Tibial nerve (tissue), 4 donors: Measurements from ENCODE around the gene CYP4Z1. TPM values are rescaled to one million over a fixed set of nuclear protein-coding genes. Genes with fewer than 3 reads are reported as not detected.
"Not testable (repeated sequence)": the region's sequence is repeated elsewhere in the genome, so short reads cannot be mapped to it uniquely, and the experiment has no call there.

Experiments
- DNase-seq, 2 donors: peaks; one replicate each; pipeline ENCODE4 v3.0.0-alpha.2; 2019; ENCODE audit warnings: low spot score in 2 of 2
- H3K27ac ChIP-seq, 4 donors: fragments of 200-600 bp; sonication (generic) in 3 of 4; one replicate each; pipeline ENCODE4 v1.5.1; 2017 to 2019; ENCODE audit warnings: mild to moderate bottlenecking in 1 of 4
- H3K27me3 ChIP-seq, 2 donors: fragments of 200-600 bp; sonication (generic) in 1 of 2; one replicate each; pipeline versions ENCODE4 v1.5.1 to v1.6.0; 2017 to 2019
- H3K36me3 ChIP-seq, 3 donors: fragments of 200-600 bp; sonication (generic); one replicate each; pipeline ENCODE4 v1.5.1; 2018 to 2019
- H3K4me1 ChIP-seq, 4 donors: fragments of 200-600 bp; sonication (generic) in 3 of 4; one replicate each; pipeline ENCODE4 v1.5.1; 2017 to 2019
- H3K4me3 ChIP-seq, 4 donors: fragments of 200-600 bp; sonication (generic) in 3 of 4; one replicate each; pipeline ENCODE4 v1.5.1; 2017 to 2019; ENCODE audit warnings: mild to moderate bottlenecking in 1 of 4, moderate library complexity in 1 of 4
- H3K9me3 ChIP-seq, 4 donors: fragments of 200-600 bp; sonication (generic) in 3 of 4; one replicate each; pipeline ENCODE4 v1.5.1; 2017 to 2019
- CTCF ChIP-seq, 5 experiments: fragments of 200-600 bp in 3 of 5; fragments of 450-650 bp in 2 of 5; sonication (generic) in 3 of 5; IDR thresholded peaks; one replicate each; pipeline ENCODE4 v1.5.1; 2016 to 2019; ENCODE audit warnings: antibody characterized with exemption in 5 of 5, mild to moderate bottlenecking in 3 of 5, moderate library complexity in 2 of 5
- EP300 ChIP-seq, 2 donors: sonication (generic); formaldehyde crosslinking; IDR thresholded peaks; one replicate each; pipeline ENCODE4 v1.6.1; 2017; ENCODE audit warnings: antibody characterized with exemption in 2 of 2, mild to moderate bottlenecking in 1 of 2
- POLR2A ChIP-seq, 2 donors: fragments of 450-650 bp; IDR thresholded peaks; one replicate each; pipeline ENCODE4 v1.6.1; 2017; ENCODE audit warnings: antibody characterized with exemption in 2 of 2, mild to moderate bottlenecking in 2 of 2, moderate library complexity in 2 of 2
- WGBS, 2 donors: methylation state at CpG; one replicate each; pipeline ENCODE4 v1.1.5; 2018; 5-methylcytosine and 5-hydroxymethylcytosine counted together
- total RNA-seq, 4 donors: library from RNA; depleted of rRNA; stranded (reverse); fragments of >200 nt; gene quantifications; one replicate each; pipeline ENCODE4 v1.1.0, GENCODE V29; 2016

Gene CYP4Z1
- total RNA-seq, 4 donors from 2014 or later, result 8.5 to 12.9 (median 9.3) TPM

GRCh38 chr1:47147047-47147785, 80.2 kb downstream of the CYP4Z1 start:
- WGBS, 2 donors, result 39 to 40% methylated on average over 6 of the region's 6 CpGs
- TF ChIP-seq POLR2A (IDR thresholded peaks at IDR 0.05) (no peak), EP300 (IDR thresholded peaks at IDR 0.05) (no peak), CTCF (IDR thresholded peaks at IDR 0.05) (no peak)
- Histone ChIP-seq H3K9me3 (no peaks in the 10 kb centered on the region), H3K36me3 (no peaks in the 10 kb centered on the region), H3K4me1 (no peaks in the 10 kb centered on the region), H3K27me3 (no peaks in the 10 kb centered on the region), H3K4me3 (no peak overlapping the region), H3K27ac (no peak overlapping the region)
- DNase-seq, result no peak

GRCh38 chr1:47149162-47149561, 82.1 kb downstream of the CYP4Z1 start:
- DNase-seq, H3K4me3 ChIP-seq, H3K9me3 ChIP-seq, H3K4me1 ChIP-seq, H3K27ac ChIP-seq, H3K36me3 ChIP-seq, H3K27me3 ChIP-seq: not testable (repeated sequence)
- WGBS, 2 donors, result 31% methylated on average over 9 of the region's 9 CpGs

GRCh38 chr1:47156457-47156856, 89.4 kb downstream of the CYP4Z1 start:
- DNase-seq, H3K4me1 ChIP-seq, H3K27me3 ChIP-seq, H3K27ac ChIP-seq, H3K4me3 ChIP-seq, H3K36me3 ChIP-seq: not testable (repeated sequence)
- peaks cover 0 to 26% (median 0%) of the 10 kb centered on the region in 4 donors for H3K9me3 ChIP-seq

- H3K9me3 ChIP-seq, result peaks cover 0 to 26% (median 0%) of the 10 kb centered on the region in 4 donors
- 74 to 86% methylated on average over 3 of the region's 3 CpGs for WGBS, 2 donors
- not testable (repeated sequence) for H3K4me1 ChIP-seq, H3K27me3 ChIP-seq, H3K4me3 ChIP-seq, DNase-seq, H3K36me3 ChIP-seq, H3K27ac ChIP-seq
Measured at GRCh38 chr1:47157957-47158356, 90.9 kb downstream of the CYP4Z1 start.

- no peak overlapping the region for H3K27ac ChIP-seq
- H3K36me3 ChIP-seq, result no peaks in the 10 kb centered on the region
- TF ChIP-seq POLR2A (IDR thresholded peaks at IDR 0.05) (no peak), CTCF (IDR thresholded peaks at IDR 0.05) (no peak), EP300 (IDR thresholded peaks at IDR 0.05) (no peak)
- H3K4me3 ChIP-seq, result no peak overlapping the region
- H3K4me1 ChIP-seq, result no peaks in the 10 kb centered on the region
- H3K9me3 ChIP-seq, result peaks cover 0 to 12% (median 0%) of the 10 kb centered on the region in 4 donors
- H3K27me3 ChIP-seq, result no peaks in the 10 kb centered on the region
- DNase-seq, result no peak
Measured at GRCh38 chr1:47160716-47161115, 93.7 kb downstream of the CYP4Z1 start.

- Histone ChIP-seq H3K4me3 (no peak overlapping the region), H3K4me1 (no peaks in the 10 kb centered on the region), H3K27me3 (no peaks in the 10 kb centered on the region), H3K9me3 (peaks cover 0 to 15% (median 0%) of the 10 kb centered on the region in 4 donors), H3K27ac (no peak overlapping the region), H3K36me3 (no peaks in the 10 kb centered on the region)
- 61 to 78% methylated on average over 5 of the region's 5 CpGs for WGBS, 2 donors
- no peak for TF ChIP-seq POLR2A (IDR thresholded peaks at IDR 0.05)
- no peak for TF ChIP-seq CTCF (IDR thresholded peaks at IDR 0.05)
- no peak for TF ChIP-seq EP300 (IDR thresholded peaks at IDR 0.05)
- no peak for DNase-seq
Measured at GRCh38 chr1:47161298-47162040, 94.4 kb downstream of the CYP4Z1 start.
